Islet precursor cell (in vitro differentiated cells): ENCODE measurements around the gene UCKL1.
"Not testable (repeated sequence)": the region's sequence is repeated elsewhere in the genome, so short reads cannot be mapped to it uniquely, and the experiment has no call there.

Experiments used
- DNase-seq: peaks from one replicate; pipeline ENCODE4 v3.0.0-alpha.2; 2018

The UCKL1 gene

GRCh38 chr20:63917811-63918210 lies 38.4 kb downstream of the UCKL1 start:
- DNase-seq, result no peak

DNA sequence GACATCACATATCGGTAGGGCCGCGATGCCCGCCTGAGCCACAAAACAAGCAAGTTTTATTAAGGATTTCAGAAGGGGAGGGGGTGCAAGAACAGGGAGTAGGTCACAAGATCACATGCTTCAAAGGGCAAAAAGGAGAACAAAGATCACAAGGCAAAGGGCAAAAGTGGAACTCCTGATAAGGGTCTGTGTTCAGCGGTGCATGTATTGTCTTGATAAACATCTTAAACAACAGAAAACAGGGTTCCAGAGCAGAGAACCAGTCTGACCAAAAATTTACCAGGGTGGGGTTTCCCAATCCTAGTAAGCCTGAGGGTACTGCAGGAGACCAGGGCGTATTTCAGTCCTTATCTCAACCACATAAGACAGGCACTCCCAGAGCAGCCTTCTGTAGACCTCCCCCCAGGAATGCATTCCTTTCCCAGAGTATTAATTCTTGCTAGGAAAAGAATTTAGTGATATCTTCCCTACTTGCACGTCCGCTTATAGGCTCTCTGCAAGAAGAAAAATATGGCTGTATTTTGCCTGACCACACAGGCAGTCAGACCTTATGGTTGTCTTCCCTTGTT lies 39.8 kb downstream of the UCKL1 start:
- not testable (repeated sequence) for DNase-seq

DNA sequence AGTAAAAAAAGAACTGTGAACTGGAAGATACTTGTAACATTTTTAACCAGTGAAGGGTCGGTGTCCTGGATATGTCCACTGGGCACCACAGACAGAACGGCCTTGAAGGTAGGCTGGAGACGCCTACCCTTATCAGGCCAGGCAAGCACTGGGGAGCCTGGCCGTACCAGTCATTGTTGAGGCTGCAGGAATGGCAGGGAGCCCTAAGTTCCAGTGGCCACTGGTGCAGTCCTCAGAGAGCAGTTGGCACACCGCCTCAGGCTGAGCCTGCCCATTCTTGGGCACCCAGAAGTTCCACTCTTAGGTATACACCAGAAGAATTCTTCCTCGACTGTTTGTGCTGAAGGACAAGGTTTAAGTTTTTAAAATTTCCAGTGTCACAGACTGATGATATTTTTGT lies 40.7 kb downstream of the UCKL1 start:
- DNase-seq, result no peak

GRCh38 chr20:63913768-63914167 lies 42.4 kb downstream of the UCKL1 start:
- DNase-seq, result no peak

DNA sequence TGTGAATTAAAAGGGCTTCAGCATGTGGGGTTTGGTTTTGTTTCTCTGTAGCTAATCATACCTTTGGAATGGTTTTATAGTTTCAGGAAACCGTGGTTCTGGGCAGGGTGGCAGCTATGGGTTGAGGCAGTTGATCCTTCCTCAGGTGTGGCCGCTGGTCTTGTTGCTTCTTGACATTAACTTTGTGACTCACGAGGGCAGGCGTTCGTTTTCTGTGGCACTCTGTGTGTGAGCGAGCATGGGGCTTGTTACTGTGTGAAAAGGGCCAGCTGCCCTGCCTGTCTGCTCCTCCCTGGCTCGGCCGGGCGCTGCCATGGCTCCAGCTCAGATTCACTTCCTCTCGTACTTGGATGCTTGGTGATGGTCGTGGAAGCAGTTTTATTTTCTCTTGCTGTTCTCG lies 45.0 kb downstream of the UCKL1 start:
- DNase-seq, result no peak

DNA sequence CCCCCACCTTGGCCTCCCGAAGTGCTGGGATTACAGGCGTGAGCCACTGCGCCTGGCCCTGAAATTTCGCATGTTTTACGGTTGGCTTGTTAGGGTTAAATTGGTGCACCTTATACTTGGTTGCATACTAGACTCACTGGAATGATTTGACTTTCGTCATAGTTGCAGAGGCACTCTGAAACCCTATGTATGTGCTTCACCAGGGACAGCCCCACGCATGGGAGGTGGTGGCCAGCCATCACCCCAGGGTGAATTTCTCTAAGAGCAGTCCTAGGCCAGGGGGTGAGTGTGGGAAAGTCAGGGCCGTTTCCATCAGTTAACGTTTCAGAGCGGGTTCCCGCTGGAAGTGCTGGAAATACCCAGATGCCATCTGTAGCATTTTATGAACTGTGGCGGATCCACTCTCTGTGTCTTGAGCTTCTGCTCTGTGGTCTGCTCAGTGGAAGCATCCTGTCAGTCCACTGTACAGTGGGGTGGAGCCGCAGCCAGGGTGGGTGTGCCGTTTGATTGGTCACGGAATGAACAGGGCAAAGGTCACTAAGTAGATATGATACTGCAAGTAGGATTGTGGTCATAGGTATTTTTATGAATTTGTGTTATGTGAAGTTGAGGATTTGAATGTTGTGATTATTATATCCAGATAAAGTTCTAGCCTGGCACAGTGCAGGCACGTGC lies 48.1 kb downstream of the UCKL1 start:
- DNase-seq, result no peak

DNA sequence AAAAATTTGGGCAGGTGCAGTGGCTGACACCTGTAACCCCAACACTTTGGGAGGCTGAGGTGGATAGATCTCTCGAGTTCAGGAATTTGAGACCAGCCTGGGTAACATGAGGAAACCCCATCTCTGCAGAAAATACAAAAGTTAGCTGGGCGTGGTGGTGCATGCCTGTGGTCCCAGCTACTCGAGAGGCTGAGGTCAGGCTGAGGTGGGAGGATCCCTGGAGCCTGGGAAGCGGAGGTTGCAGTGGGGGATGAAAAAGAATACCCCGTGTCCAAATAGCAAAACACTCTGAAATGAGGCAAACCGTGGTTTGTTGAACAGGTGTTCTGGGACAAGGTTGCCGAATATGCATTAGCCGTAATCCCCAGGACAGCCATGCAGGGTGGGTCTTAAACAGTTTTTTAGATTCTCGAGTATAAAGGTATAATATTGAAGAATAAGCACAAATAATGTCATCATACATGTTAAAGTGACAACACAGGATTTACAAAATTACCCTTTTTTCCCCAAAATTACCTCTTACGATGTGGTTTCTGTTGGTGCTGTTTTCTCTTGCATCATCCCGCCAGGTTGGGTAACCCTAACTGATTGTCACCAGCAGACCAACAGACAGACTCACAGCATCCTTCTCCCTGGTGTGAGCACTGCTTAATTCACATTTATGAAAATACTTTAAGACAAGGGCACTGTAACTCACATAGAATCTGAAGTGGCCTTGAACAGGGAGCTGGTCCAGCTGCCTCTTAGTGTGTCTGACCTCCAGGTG lies 52.2 kb downstream of the UCKL1 start:
- no peak for DNase-seq

DNA sequence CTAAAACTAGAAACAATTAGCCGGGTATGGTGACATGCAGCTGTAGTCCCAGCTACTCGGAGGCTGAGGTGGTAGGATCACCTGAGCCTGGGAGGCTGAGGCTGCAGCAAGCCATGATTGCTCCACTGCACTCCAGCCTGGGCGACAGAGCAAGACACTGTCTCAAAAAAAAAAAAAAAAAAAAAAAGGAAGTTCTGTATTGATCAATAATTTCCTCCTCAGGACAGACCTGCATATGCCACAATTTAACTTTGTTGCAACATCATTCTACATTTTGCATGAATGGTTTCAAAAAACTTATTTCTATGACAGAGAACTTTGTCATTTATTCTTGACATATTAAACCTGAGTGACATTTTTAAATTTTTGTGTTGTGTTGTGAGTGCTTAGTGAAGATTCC lies 55.8 kb downstream of the UCKL1 start:
- DNase-seq, result no peak

DNA sequence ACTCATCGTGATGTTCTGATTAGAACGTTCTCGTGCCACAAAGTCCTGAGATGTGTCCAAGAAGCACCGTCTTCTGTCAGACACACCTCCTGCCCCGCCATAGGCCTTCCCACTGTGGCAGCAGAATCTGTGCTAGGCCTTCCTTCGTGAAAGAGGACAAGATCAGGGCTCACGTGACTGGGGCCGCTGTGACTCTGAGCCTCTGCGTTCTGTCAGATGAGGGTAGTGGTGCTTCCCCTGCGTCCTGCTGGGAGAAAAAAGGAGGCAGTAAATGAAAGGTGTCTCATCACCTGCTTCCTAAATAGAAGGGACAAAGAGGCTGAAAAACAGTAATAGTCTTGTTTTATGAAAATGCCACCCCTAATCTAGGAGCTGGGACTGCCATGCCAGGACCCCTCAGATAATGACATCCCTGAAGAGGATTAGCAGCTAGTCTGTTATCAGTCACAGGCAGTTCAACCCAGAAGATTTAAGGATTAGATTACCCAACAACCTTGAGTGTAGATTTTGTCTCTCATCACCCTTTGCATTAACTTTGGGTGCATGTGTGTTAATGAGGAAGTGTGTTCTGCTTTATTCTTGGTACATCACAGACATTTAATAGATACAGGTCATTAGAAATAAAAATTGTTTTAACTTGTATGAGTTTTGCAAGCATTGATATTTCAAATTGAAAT lies 57.2 kb downstream of the UCKL1 start:
- no peak for DNase-seq

GRCh38 chr20:63897978-63898561 lies 58.1 kb downstream of the UCKL1 start:
- DNase-seq, result no peak

GRCh38 chr20:63896264-63897105 lies 59.7 kb downstream of the UCKL1 start:
- DNase-seq, result peak; percentile 60

DNA sequence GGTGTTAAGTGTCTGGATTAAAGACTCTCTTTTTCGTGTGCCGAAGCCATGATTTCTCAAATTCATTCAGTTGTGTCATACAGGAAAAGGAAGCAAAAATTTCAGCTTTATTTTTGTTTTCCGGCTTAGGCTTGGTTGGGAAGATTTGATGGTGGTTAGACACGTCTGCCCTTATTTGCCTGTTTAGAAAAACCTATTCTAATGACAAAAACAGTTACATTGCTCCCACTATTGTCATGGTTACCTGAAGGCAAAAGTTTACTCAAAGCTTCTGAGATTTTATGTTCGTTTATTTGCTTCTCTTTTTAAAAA lies 60.3 kb downstream of the UCKL1 start:
- DNase-seq, result no peak

DNA sequence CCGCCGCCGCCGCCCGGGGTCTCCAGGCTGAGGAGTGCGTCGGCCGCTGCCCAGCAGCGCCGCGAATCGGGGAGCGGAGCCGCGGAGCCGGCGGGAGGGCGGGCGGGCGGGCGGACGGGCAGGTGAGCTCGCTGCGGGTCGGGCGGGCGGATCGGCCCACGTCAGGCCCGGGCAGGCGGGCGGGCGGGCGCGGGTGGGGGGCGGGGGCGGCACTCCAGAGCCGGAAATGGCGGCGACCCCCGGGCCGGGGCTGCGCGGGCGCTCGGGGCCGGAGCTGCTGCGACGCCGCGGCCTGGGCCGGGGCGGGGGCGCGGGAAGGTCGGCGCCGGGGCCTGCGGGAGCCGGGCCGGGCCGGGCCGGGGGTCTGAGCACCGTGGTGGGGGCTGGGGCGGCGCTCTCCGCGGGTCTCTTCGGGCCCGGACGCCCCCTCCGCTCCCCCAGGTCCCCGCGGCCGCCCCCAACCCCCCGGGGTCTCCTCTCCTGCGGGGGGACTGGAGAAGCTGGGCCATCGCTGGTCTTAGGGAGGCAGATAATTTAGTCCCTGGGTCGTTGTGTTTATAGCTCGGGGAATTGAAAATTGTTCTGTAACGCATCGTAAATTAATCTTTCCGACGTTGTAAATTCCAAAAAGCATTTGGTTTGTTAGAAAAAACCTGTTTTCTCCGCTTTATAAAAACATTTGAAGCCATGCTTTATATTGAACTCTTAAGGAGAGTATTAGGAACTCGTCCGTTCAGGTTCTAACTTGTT lies 60.8 kb downstream of the UCKL1 start:
- no peak for DNase-seq

- peak; percentile 96 for DNase-seq
Observed at GRCh38 chr20:63894358-63895201, 61.6 kb downstream of the UCKL1 start, which contains the start of gene DNAJC5. DNAJC5 (plus strand) TSS chr20:63895126; CDS start chr20:63928346, 33,220 bp downstream.

DNA sequence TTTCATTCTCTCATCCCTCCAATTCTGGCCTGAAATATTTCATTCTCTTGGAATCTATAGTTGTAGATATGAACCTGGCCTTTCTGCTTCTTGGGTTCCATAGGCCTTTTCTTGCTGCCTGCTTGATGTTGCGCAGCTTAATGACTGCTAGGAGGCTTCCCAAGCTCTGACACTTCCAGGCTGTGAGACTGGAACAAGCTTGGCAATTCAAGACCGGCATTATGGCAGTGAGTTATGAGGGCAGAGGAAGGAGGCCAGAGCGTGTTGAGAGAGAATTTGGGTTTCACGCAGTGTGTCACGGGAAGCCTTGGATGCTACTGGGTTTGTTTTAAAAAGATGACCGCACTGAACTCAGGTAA lies 62.2 kb downstream of the UCKL1 start:
- DNase-seq, result no peak

DNA sequence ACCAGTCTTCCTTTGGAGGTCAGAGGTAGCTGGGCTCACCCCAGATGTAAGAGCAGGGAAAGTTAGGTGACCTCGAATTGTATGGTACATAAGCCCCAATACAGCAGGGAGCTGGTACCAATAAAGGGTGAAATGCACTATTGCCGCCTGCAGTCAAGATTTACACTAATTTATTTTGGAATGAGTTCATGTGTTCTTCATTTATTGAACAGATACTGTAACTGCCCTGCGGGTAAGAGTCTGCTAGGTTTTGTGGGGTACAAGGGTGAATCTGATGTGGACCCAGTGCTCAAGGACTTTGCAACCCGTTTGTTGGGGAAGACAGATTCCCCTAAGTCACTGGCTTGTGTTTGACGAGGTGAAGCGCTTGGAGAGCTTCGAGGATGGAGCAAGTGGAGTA lies 63.8 kb downstream of the UCKL1 start:
- DNase-seq, result no peak

DNA sequence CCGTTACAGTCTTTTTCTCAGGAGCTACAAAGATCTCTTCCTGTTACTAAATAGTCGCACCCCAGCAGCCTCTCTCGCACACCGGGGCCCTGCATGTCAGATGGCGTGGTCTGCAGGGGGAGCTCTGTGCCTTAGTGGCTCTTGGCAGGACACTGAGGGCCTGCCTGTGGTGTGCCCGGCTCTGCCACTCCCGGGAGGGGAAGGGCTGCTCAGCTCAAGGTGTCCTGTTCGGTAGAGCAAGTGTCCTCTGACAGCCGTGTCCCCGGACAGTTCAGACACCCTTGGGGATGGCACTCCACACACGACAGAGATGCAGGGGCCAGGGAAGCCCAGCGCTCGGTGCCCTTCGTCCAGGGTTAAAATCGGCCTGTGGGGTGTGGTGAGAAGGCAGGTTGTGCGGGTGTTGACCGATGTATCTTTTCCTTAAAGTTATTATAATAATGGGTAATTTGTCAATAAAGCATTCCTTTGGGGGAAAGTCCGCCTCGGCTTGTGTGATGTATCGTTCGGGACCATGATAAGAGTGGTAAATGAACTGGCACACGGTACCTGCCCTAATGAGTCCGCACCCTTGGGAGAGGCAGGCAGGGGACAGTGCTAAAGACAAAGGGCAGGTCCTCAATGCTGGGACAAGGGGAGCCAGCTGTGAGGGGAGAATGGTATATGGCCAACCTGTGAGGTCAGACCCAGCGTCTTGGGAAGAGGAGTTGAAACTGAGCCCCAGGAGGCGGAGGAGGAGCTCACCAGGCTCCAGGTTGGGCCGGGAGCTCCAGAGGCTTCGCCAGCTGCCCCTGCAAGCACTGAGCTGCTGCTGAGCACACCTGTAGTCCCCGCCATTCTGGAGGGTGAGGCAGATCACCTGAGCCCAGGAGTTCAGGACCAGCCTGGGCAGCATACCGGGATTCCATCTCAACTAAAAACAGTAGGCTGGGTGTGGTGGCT lies 64.9 kb downstream of the UCKL1 start:
- DNase-seq, result no peak

DNA sequence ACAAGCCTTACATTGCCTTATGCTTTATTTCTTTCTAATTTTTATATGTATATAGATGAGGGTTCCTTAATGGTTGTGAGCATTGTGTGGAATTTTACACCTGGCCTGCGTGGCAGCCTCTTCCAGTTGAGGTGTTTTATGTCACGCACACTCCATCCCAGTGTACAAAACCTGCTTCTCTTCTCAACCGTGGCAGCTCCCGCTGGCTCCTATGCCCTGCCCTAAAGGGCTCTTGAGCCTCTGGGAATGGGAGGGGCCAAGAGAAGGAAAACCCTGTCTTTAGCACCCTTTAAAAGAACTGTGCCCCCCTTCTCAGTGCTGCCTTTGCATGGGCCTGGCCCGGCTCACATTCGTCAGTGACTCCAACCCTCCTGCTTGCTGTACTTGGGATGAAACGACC lies 65.6 kb downstream of the UCKL1 start:
- DNase-seq, result no peak

DNA sequence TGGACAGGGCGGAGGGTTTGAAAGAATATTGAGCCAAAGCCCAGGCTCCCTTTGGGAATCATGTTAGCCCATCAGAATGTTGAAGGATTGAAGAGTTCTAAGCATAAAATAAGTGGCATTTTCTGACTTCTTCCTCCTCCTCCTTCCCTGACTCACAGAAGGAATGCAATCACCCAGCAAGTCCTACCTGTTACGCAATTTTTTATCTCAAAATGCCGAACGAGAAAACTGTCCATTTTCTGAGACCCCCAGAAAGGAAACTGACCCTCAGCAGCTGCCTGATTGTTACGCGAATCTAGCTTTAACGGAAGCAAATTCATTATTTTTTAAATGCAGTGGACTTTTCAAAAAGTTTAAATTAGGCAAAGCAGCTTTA lies 66.0 kb downstream of the UCKL1 start:
- no peak for DNase-seq
